ENCODE data around the gene NUP50.

DNA sequence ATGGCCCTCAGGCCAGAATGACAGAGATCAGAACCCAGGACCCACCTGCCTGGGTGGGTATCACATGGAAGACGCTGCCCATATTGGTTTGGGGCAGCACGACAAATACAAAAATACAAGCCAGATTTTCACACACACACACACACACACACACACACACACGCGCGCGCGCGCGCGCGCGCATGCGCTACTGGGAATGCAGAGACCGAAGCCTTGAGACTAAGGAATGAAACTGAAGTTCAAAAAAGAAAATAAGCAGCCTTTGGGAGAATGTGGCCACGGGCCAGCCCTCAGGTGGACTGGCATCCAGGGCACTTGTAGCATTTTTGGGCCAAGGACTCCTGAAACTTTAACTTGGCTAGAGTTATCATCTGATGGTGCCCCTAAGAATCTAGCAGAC lies 21.3 kb upstream of the NUP50 start:
- no peak for TF ChIP-seq CREM (IDR thresholded peaks at IDR 0.05)
- no peak for TF ChIP-seq CREM (CRISPR knock-in tag; IDR thresholded peaks at IDR 0.05)
- TF ChIP-seq, protein P1, sequence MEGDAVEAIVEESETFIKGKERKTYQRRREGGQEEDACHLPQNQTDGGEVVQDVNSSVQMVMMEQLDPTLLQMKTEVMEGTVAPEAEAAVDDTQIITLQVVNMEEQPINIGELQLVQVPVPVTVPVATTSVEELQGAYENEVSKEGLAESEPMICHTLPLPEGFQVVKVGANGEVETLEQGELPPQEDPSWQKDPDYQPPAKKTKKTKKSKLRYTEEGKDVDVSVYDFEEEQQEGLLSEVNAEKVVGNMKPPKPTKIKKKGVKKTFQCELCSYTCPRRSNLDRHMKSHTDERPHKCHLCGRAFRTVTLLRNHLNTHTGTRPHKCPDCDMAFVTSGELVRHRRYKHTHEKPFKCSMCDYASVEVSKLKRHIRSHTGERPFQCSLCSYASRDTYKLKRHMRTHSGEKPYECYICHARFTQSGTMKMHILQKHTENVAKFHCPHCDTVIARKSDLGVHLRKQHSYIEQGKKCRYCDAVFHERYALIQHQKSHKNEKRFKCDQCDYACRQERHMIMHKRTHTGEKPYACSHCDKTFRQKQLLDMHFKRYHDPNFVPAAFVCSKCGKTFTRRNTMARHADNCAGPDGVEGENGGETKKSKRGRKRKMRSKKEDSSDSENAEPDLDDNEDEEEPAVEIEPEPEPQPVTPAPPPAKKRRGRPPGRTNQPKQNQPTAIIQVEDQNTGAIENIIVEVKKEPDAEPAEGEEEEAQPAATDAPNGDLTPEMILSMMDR (CRISPR knock-in tag; IDR thresholded peaks at IDR 0.05) = no peak
- no peak for TF ChIP-seq KDM6A (CRISPR knock-in tag; IDR thresholded peaks at IDR 0.05; ENCODE audit: low read depth)
- no peak for TF ChIP-seq FOXK2 (IDR thresholded peaks at IDR 0.05)
- no peak for TF ChIP-seq MED13 (CRISPR knock-in tag; IDR thresholded peaks at IDR 0.05)
